C4-2B (cell line): ENCODE data around the gene PHLDB2.

Experiments
- ZFX ChIP-seq: fragments of 450-650 bp; IDR thresholded peaks from 2 replicates; pipeline ENCODE4 v1.6.1; 2017
- TF ChIP-seq, protein P1 (sequence below): fragments of 450-650 bp; conservative IDR thresholded peaks from 2 replicates; pipeline ENCODE4 v1.5.1; 2017; ENCODE audit warnings: mild to moderate bottlenecking

GRCh38 chr3:111993038-111993437 lies 134.0 kb downstream of the PHLDB2 start:
- TF ChIP-seq, protein P1, sequence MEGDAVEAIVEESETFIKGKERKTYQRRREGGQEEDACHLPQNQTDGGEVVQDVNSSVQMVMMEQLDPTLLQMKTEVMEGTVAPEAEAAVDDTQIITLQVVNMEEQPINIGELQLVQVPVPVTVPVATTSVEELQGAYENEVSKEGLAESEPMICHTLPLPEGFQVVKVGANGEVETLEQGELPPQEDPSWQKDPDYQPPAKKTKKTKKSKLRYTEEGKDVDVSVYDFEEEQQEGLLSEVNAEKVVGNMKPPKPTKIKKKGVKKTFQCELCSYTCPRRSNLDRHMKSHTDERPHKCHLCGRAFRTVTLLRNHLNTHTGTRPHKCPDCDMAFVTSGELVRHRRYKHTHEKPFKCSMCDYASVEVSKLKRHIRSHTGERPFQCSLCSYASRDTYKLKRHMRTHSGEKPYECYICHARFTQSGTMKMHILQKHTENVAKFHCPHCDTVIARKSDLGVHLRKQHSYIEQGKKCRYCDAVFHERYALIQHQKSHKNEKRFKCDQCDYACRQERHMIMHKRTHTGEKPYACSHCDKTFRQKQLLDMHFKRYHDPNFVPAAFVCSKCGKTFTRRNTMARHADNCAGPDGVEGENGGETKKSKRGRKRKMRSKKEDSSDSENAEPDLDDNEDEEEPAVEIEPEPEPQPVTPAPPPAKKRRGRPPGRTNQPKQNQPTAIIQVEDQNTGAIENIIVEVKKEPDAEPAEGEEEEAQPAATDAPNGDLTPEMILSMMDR, result no peak
- no peak for TF ChIP-seq ZFX
